Thoracic aorta (tissue), 2 donors: ENCODE measurements around the gene NAV2. TPM values are rescaled to one million over a fixed set of nuclear protein-coding genes. Genes with fewer than 3 reads are reported as not detected.
"Not testable (repeated sequence)": the region's sequence is repeated elsewhere in the genome, so short reads cannot be mapped to it uniquely, and the experiment has no call there.

Experiments used
- ATAC-seq: fragments of 150-250 bp; one replicate; pipeline ENCODE4 v1.8.0; 2017; ENCODE audit warnings: low read depth; ENCODE audit not compliant: insufficient number of reproducible peaks, low FRiP score
- DNase-seq: peaks from one replicate; pipeline ENCODE4 v3.0.0-alpha.2; 2020; ENCODE audit warnings: low spot score
- H3K27ac ChIP-seq, 2 donors: fragments of 200-600 bp; sonication (generic); 1 replicate in 1 of 2; 2 replicates in 1 of 2; pipeline ENCODE4 v1.5.1; 2016; ENCODE audit warnings: mild to moderate bottlenecking in 2 of 2, moderate library complexity in 2 of 2
- H3K27me3 ChIP-seq: fragments of 200-600 bp; sonication (generic); replicated peaks from 2 replicates; pipeline ENCODE4 v1.6.0; 2016; ENCODE audit warnings: mild to moderate bottlenecking; ENCODE audit not compliant: insufficient read depth
- H3K36me3 ChIP-seq: fragments of 200-600 bp; sonication (generic); one replicate; pipeline ENCODE4 v1.5.1; 2016
- H3K4me1 ChIP-seq, 2 donors: fragments of 200-600 bp; sonication (generic); 1 replicate in 1 of 2; 2 replicates in 1 of 2; pipeline versions ENCODE4 v1.5.1 to v1.6.0; 2016; ENCODE audit warnings: low read depth in 2 of 2, mild to moderate bottlenecking in 1 of 2; ENCODE audit not compliant: control insufficient read depth in 1 of 2
- H3K4me3 ChIP-seq: fragments of 200-600 bp; sonication (generic); 2 replicates; pipeline ENCODE4 v1.5.1; 2016; ENCODE audit warnings: mild to moderate bottlenecking
- H3K9me3 ChIP-seq: fragments of 200-600 bp; sonication (generic); 2 replicates; pipeline ENCODE4 v1.5.1; 2016
- total RNA-seq, 2 donors: library from RNA; depleted of rRNA; stranded (reverse); fragments of >200 nt; gene quantifications; one replicate each; pipeline versions ENCODE4 v1.1.0 to v1.2.3, GENCODE V29; 2016
- TF ChIP-seq, protein P1 (sequence below): fragments of 200-600 bp; sonication (generic); IDR thresholded peaks from one replicate; pipeline ENCODE4 v1.5.1; 2019; ENCODE audit warnings: antibody characterized with exemption

NAV2 gene
- total RNA-seq, 2 donors from 2014 or later, result 125 to 230 TPM

GRCh38 chr11:20002312-20003216 is 289.9 kb downstream of the NAV2 start:
- Histone ChIP-seq H3K9me3 (no peaks in the 10 kb centered on the region), H3K27me3 (no peaks in the 10 kb centered on the region), H3K4me1 (peaks cover 6 to 31% of the 10 kb centered on the region in 2 donors), H3K4me3 (no peak overlapping the region), H3K36me3 (peaks cover 39% of the 10 kb centered on the region), H3K27ac (no peak overlapping the region)
- TF ChIP-seq, protein P1, sequence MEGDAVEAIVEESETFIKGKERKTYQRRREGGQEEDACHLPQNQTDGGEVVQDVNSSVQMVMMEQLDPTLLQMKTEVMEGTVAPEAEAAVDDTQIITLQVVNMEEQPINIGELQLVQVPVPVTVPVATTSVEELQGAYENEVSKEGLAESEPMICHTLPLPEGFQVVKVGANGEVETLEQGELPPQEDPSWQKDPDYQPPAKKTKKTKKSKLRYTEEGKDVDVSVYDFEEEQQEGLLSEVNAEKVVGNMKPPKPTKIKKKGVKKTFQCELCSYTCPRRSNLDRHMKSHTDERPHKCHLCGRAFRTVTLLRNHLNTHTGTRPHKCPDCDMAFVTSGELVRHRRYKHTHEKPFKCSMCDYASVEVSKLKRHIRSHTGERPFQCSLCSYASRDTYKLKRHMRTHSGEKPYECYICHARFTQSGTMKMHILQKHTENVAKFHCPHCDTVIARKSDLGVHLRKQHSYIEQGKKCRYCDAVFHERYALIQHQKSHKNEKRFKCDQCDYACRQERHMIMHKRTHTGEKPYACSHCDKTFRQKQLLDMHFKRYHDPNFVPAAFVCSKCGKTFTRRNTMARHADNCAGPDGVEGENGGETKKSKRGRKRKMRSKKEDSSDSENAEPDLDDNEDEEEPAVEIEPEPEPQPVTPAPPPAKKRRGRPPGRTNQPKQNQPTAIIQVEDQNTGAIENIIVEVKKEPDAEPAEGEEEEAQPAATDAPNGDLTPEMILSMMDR, result no peak
- ATAC-seq (no peak), DNase-seq (no peak)

GRCh38 chr11:20003351-20003750 is 290.7 kb downstream of the NAV2 start:
- TF ChIP-seq, protein P1, result no peak
- no peak overlapping the region for H3K4me3 ChIP-seq
- ATAC-seq (no peak), DNase-seq (no peak)
- peaks cover 14 to 39% of the 10 kb centered on the region in 2 donors for H3K4me1 ChIP-seq
- no peak overlapping the region for H3K27ac ChIP-seq
- peaks cover 34% of the 10 kb centered on the region for H3K36me3 ChIP-seq
- H3K27me3 ChIP-seq, result no peaks in the 10 kb centered on the region
- no peaks in the 10 kb centered on the region for H3K9me3 ChIP-seq

GRCh38 chr11:20004866-20005265 is 292.2 kb downstream of the NAV2 start:
- Histone ChIP-seq H3K4me1 (peaks cover 14 to 45% of the 10 kb centered on the region in 2 donors), H3K9me3 (no peaks in the 10 kb centered on the region), H3K27me3 (no peaks in the 10 kb centered on the region), H3K36me3 (peaks cover 30% of the 10 kb centered on the region), H3K4me3 (no peak overlapping the region), H3K27ac (no peak overlapping the region)
- TF ChIP-seq, protein P1, result no peak
- DNase-seq, result no peak
- no peak for ATAC-seq

DNA sequence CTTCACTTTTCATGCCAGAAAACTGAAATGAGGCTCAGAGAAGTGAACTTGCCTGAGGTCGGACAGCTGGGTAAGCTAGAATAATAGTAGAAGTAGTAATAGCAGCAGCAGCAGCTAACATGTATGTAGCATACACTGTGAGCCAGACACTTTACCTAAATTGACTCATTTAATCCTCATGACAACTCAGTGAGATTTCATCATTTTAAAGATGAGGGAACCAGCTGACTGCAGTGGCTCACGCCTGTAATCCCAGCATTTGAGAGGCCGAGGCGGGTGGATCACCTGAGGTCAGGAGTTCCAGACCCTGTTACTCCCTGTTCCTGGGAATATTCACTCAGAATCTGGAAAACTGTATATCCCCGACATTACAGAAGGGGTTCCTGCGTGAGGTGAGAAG is 293.1 kb downstream of the NAV2 start:
- no peaks in the 10 kb centered on the region for H3K9me3 ChIP-seq
- peaks cover 24% of the 10 kb centered on the region for H3K36me3 ChIP-seq
- H3K4me3 ChIP-seq, result no peak overlapping the region
- ATAC-seq, result no peak
- no peak for DNase-seq
- peaks cover 14 to 36% of the 10 kb centered on the region in 2 donors for H3K4me1 ChIP-seq
- TF ChIP-seq, protein P1, result no peak
- H3K27me3 ChIP-seq, result no peaks in the 10 kb centered on the region
- H3K27ac ChIP-seq, result no peak overlapping the region

DNA sequence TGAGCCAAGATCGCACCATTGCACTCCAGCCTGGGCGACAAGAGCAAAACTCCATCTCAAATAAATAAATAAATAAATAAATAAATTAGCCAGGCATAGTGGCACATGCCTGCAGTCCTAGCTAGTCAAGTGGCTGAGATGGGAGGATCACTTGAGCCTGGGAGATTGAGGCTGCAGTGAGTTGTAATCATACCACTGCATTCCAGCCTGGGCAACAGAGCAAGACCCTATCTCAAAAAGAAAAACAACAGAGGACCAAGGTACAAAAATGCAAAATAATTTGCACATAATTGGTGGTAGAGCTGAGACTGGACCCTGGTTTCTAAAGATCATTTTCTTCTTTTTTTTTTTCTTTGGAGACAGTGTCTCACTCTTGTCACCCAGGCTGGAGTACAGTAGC is 294.0 kb downstream of the NAV2 start:
- H3K27ac ChIP-seq, DNase-seq, H3K9me3 ChIP-seq, H3K4me3 ChIP-seq, H3K27me3 ChIP-seq, ATAC-seq: not testable (repeated sequence)
- H3K36me3 ChIP-seq, result peaks cover 20% of the 10 kb centered on the region
- peaks cover 14 to 35% of the 10 kb centered on the region in 2 donors for H3K4me1 ChIP-seq
